ENCODE results near the gene CLEC4G. TPM values are rescaled to one million over a fixed set of nuclear protein-coding genes. Genes with fewer than 3 reads are reported as not detected.

CLEC4G gene
- total RNA-seq, 4 donors from 2014 or later: 0.55 to 1.1 TPM; not detected in 2

GRCh38 chr19:7710616-7711015 is 21.3 kb downstream of the CLEC4G start:
- intact Hi-C loops (cut with DNase I; ENCODE audit: low total_unique reads): no loop called here
- in situ Hi-C loops (cut with MboI; ENCODE audit: low pct_ligation_motif_present in 1 of 4, low pct_unique_long_range_greater_than_20kb in 1 of 4, low sequenced_read_pairs in 3 of 4): no loop called here
- H3K36me3 ChIP-seq: no peaks in the 10 kb centered on the region
- H3K4me3 ChIP-seq: no peak overlapping the region
- no peaks in the 10 kb centered on the region for H3K9me3 ChIP-seq
- WGBS, 2 donors (ENCODE audit: low coverage in 1 of 2): 75 to 81% methylated on average over 5 of the region's 5 CpGs
- no peaks in the 10 kb centered on the region for H3K4me1 ChIP-seq
- no peak overlapping the region for H3K27ac ChIP-seq
- no peaks in the 10 kb centered on the region for H3K27me3 ChIP-seq
- TF ChIP-seq, protein P1, sequence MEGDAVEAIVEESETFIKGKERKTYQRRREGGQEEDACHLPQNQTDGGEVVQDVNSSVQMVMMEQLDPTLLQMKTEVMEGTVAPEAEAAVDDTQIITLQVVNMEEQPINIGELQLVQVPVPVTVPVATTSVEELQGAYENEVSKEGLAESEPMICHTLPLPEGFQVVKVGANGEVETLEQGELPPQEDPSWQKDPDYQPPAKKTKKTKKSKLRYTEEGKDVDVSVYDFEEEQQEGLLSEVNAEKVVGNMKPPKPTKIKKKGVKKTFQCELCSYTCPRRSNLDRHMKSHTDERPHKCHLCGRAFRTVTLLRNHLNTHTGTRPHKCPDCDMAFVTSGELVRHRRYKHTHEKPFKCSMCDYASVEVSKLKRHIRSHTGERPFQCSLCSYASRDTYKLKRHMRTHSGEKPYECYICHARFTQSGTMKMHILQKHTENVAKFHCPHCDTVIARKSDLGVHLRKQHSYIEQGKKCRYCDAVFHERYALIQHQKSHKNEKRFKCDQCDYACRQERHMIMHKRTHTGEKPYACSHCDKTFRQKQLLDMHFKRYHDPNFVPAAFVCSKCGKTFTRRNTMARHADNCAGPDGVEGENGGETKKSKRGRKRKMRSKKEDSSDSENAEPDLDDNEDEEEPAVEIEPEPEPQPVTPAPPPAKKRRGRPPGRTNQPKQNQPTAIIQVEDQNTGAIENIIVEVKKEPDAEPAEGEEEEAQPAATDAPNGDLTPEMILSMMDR (IDR thresholded peaks at IDR 0.05): no peak
- TF ChIP-seq POLR2AphosphoS5 (IDR thresholded peaks at IDR 0.05) (no peak), POLR2A (IDR thresholded peaks at IDR 0.05) (no peak), EP300 (IDR thresholded peaks at IDR 0.05; ENCODE audit: low read depth) (no peak)
- no peak for DNase-seq

- TF ChIP-seq POLR2A (IDR thresholded peaks at IDR 0.05) (no peak), EP300 (IDR thresholded peaks at IDR 0.05; ENCODE audit: low read depth) (no peak), POLR2AphosphoS5 (IDR thresholded peaks at IDR 0.05) (no peak)
- TF ChIP-seq, protein P1 (IDR thresholded peaks at IDR 0.05): no peak
- 73 to 82% methylated on average over 4 to 10 of the region's 10 CpGs for WGBS, 2 donors (ENCODE audit: low coverage in 1 of 2)
- no peaks in the 10 kb centered on the region for H3K36me3 ChIP-seq
- H3K4me1 ChIP-seq: no peaks in the 10 kb centered on the region
- H3K9me3 ChIP-seq: no peaks in the 10 kb centered on the region
- intact Hi-C loops (cut with DNase I; ENCODE audit: low total_unique reads) (no loop called here), in situ Hi-C loops (cut with MboI; ENCODE audit: low pct_ligation_motif_present in 1 of 4, low pct_unique_long_range_greater_than_20kb in 1 of 4, low sequenced_read_pairs in 3 of 4) (no loop called here)
- H3K27ac ChIP-seq: no peak overlapping the region
- H3K27me3 ChIP-seq: no peaks in the 10 kb centered on the region
- no peak for DNase-seq
- no peak overlapping the region for H3K4me3 ChIP-seq
Measured at GRCh38 chr19:7709932-7710460, 21.9 kb downstream of the CLEC4G start.

GRCh38 chr19:7706955-7707456 is 24.9 kb downstream of the CLEC4G start:
- H3K4me3 ChIP-seq: no peak overlapping the region
- H3K27me3 ChIP-seq: no peaks in the 10 kb centered on the region
- no peaks in the 10 kb centered on the region for H3K4me1 ChIP-seq
- in situ Hi-C loops (cut with MboI; ENCODE audit: low pct_ligation_motif_present in 1 of 4, low pct_unique_long_range_greater_than_20kb in 1 of 4, low sequenced_read_pairs in 3 of 4) (no loop called here), intact Hi-C loops (cut with DNase I; ENCODE audit: low total_unique reads) (no loop called here)
- no peaks in the 10 kb centered on the region for H3K36me3 ChIP-seq
- TF ChIP-seq POLR2A (IDR thresholded peaks at IDR 0.05) (no peak), EP300 (IDR thresholded peaks at IDR 0.05; ENCODE audit: low read depth) (no peak), POLR2AphosphoS5 (IDR thresholded peaks at IDR 0.05) (no peak)
- TF ChIP-seq, protein P1 (IDR thresholded peaks at IDR 0.05): no peak
- no peak for DNase-seq
- H3K27ac ChIP-seq: peak overlapping the region; percentile 9 to 26 (median 19)
- WGBS, 2 donors (ENCODE audit: low coverage in 1 of 2): 0 to 66% methylated on average over 1 to 8 of the region's 8 CpGs
- no peaks in the 10 kb centered on the region for H3K9me3 ChIP-seq

GRCh38 chr19:7706188-7706954 is 25.5 kb downstream of the CLEC4G start:
- WGBS, 2 donors (ENCODE audit: low coverage in 1 of 2): 69 to 83% methylated on average over 9 to 14 of the region's 14 CpGs
- no peak overlapping the region for H3K4me3 ChIP-seq

More at GRCh38 chr19:7706188-7706954, 25.5 kb downstream of the CLEC4G start:
- in situ Hi-C loops (cut with MboI; ENCODE audit: low pct_ligation_motif_present in 1 of 4, low pct_unique_long_range_greater_than_20kb in 1 of 4, low sequenced_read_pairs in 3 of 4): no loop called here
- H3K27ac ChIP-seq: peak overlapping the region; percentile 22 to 61 (median 35)
- intact Hi-C loops (cut with DNase I; ENCODE audit: low total_unique reads): no loop called here
- TF ChIP-seq POLR2A (IDR thresholded peaks at IDR 0.05): no peak
- TF ChIP-seq EP300 (IDR thresholded peaks at IDR 0.05; ENCODE audit: low read depth): no peak
- TF ChIP-seq POLR2AphosphoS5 (IDR thresholded peaks at IDR 0.05): no peak
- TF ChIP-seq, protein P1 (IDR thresholded peaks at IDR 0.05): no peak
- no peaks in the 10 kb centered on the region for H3K27me3 ChIP-seq
- no peak for DNase-seq
- H3K36me3 ChIP-seq: no peaks in the 10 kb centered on the region
- H3K4me1 ChIP-seq: no peaks in the 10 kb centered on the region
- no peaks in the 10 kb centered on the region for H3K9me3 ChIP-seq
